ENCODE data around the gene PLXNC1.

Gene PLXNC1

DNA sequence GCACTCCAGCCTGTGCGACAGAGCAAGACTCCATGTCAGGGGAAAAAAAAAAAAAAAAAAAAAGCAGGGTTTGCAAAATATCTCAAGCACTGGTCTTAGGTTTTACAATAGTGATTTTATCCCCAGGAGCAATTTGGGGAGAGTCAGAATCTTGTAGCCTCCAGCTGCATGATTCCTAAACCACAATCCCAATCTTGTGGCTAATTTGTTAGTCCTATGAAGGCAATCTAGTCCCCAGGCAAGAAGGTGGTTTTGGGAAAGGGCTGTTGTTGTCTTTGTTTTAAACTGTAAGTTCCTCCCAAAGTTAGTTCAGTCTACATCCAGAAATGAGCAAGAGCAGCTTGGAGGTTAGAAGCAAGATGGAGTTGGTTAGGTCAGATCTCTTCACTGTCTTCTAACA lies 135.7 kb downstream of the PLXNC1 start:
- no peaks in the 10 kb centered on the region for H3K27me3 ChIP-seq (ENCODE audit: insufficient read depth, low read depth, severe bottlenecking)
- no peak for DNase-seq
- H3K27ac ChIP-seq: no peak overlapping the region
- H3K4me3 ChIP-seq (ENCODE audit: low read depth, low read length): no peak overlapping the region
- no peaks in the 10 kb centered on the region for H3K36me3 ChIP-seq
- H3K9me3 ChIP-seq (ENCODE audit: severe bottlenecking): no peaks in the 10 kb centered on the region
- TF ChIP-seq, protein P1, sequence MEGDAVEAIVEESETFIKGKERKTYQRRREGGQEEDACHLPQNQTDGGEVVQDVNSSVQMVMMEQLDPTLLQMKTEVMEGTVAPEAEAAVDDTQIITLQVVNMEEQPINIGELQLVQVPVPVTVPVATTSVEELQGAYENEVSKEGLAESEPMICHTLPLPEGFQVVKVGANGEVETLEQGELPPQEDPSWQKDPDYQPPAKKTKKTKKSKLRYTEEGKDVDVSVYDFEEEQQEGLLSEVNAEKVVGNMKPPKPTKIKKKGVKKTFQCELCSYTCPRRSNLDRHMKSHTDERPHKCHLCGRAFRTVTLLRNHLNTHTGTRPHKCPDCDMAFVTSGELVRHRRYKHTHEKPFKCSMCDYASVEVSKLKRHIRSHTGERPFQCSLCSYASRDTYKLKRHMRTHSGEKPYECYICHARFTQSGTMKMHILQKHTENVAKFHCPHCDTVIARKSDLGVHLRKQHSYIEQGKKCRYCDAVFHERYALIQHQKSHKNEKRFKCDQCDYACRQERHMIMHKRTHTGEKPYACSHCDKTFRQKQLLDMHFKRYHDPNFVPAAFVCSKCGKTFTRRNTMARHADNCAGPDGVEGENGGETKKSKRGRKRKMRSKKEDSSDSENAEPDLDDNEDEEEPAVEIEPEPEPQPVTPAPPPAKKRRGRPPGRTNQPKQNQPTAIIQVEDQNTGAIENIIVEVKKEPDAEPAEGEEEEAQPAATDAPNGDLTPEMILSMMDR (IDR thresholded peaks at IDR 0.05; ENCODE audit: low read depth, low read length): no peak

DNA sequence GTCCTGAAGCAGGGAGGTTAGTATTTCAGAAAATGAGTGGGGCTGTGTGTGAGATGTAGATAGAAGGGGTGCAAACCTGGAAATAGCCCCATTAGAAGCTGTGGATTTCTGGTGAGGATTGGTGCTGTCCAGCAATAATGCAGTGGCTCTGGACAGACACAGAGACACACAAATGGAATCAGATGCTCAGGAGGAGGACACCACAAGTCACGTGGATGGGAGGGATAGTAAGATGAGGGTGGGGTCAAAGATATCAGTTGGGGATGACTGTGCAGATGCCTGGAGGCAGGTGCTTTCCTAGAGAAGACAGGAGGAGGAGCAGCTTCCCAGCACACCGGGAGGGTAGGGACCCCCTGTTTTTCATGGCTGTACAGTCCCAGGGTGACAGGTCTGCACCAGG lies 136.5 kb downstream of the PLXNC1 start:
- no peak for DNase-seq
- H3K27me3 ChIP-seq (ENCODE audit: insufficient read depth, low read depth, severe bottlenecking): no peaks in the 10 kb centered on the region
- H3K27ac ChIP-seq: no peak overlapping the region
- H3K4me3 ChIP-seq (ENCODE audit: low read depth, low read length): no peak overlapping the region
- TF ChIP-seq, protein P1 (IDR thresholded peaks at IDR 0.05; ENCODE audit: low read depth, low read length): no peak
- H3K36me3 ChIP-seq: no peaks in the 10 kb centered on the region
- H3K9me3 ChIP-seq (ENCODE audit: severe bottlenecking): no peaks in the 10 kb centered on the region

DNA sequence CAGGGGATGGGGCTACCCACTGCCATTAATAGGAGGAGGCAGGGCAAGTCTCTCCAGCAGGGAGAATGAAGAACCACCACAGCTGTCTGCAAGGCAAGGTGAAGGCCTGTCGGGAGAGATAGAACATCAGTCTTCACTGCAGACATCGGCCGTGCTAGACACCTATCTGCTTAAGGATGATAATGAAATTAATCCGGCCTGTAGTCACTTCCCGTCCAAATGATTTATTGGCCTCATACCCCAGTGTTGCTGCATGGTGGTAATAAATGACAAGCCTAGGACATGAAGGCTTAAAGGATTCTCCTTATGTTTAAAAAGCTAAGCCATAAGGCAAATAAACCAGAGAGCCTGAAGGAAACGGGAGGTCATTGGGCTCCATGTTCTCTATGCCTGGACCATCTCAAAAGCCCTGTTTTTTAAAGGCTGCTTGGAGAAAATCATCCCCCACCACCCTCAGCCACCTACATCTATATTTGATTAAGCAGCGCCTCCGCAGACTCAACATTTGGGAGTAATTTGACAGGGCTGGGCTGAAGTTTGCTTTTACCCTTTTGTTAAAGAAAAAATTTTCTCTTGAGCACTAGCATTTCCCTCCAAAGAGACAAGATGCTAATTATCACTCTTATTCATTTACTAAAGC lies 137.7 kb downstream of the PLXNC1 start:
- peak; percentile 77 for DNase-seq
- Histone ChIP-seq H3K9me3 (ENCODE audit: severe bottlenecking) (no peaks in the 10 kb centered on the region), H3K27ac (peak overlapping the region; percentile 37; the same call in 1 of the 2 replicates), H3K36me3 (no peaks in the 10 kb centered on the region), H3K4me3 (ENCODE audit: low read depth, low read length) (no peak overlapping the region), H3K27me3 (ENCODE audit: insufficient read depth, low read depth, severe bottlenecking) (no peaks in the 10 kb centered on the region)
- TF ChIP-seq, protein P1 (IDR thresholded peaks at IDR 0.05; ENCODE audit: low read depth, low read length): no peak

DNA sequence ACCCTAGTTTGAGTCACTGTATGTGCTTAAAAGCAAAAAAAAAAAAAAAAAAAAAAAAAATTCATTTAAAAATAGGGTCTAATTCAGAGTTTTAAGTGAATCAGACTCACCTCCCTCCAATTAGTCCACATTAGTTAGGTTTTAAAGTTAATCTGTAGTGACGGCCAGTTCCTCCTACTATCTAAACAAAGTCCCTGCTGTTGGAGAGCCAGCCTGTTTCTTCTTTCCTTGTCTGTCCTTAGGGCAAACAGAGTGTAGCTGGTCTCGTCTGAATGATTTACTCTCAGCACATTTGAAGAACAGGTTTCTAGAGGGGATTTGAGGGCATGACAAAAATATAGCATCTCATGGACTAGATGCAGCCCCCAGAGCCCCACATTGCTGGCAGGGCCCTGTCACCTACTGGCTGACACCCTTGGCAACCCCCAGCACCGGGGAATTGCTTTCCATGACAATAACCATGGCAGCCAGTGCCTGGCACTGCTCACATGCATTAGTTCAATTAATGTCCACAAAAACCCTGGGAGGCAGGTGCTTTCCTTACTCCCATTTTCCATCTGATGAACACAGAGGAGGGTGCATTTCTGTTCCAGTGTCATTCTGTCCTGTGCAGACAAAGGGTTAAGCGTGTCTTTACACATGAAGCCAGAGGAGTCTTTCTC lies 138.3 kb downstream of the PLXNC1 start:
- Histone ChIP-seq H3K9me3 (ENCODE audit: severe bottlenecking) (no peaks in the 10 kb centered on the region), H3K4me3 (ENCODE audit: low read depth, low read length) (no peak overlapping the region), H3K36me3 (no peaks in the 10 kb centered on the region), H3K27ac (no peak overlapping the region; the same call in 1 of the 2 replicates), H3K27me3 (ENCODE audit: insufficient read depth, low read depth, severe bottlenecking) (no peaks in the 10 kb centered on the region)
- DNase-seq: no peak
- TF ChIP-seq, protein P1 (IDR thresholded peaks at IDR 0.05; ENCODE audit: low read depth, low read length): no peak

DNA sequence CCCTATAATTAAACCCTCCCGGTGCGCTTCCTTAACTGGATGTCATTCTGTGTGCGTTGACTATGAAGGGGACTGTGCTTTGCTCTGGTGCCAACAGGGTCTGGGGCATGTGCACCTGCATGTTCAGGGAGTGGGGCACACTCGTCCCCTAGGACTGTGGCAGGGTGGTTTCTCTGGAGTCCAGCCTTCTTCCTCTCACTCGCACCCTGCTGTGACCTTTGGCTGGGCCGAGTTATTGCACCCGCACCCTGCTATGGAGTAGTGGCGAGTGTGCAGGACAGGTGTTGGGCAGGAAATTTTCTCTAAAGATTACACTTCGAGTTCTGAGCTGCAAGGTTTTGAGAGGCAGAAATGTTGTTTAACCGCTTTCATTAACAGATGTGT lies 138.9 kb downstream of the PLXNC1 start:
- no peaks in the 10 kb centered on the region for H3K36me3 ChIP-seq
- no peak for DNase-seq
- H3K27ac ChIP-seq: no peak overlapping the region
- TF ChIP-seq, protein P1 (IDR thresholded peaks at IDR 0.05; ENCODE audit: low read depth, low read length): no peak
- no peaks in the 10 kb centered on the region for H3K27me3 ChIP-seq (ENCODE audit: insufficient read depth, low read depth, severe bottlenecking)
- H3K9me3 ChIP-seq (ENCODE audit: severe bottlenecking): no peaks in the 10 kb centered on the region
- H3K4me3 ChIP-seq (ENCODE audit: low read depth, low read length): no peak overlapping the region

All from WERI-Rb-1 (cell line).